Activated CD8-positive, alpha-beta memory T cell treated with anti-CD3 and anti-CD28 coated beads, Interleukin-2, amount 50 U/mL, for 24 hours (primary cell): ENCODE results near the gene FNBP1L.
"Not testable (repeated sequence)": the region's sequence is repeated elsewhere in the genome, so short reads cannot be mapped to it uniquely, and the experiment has no call there.

Experiments used
- DNase-seq: peaks from one replicate; pipeline ENCODE4 v3.0.0-alpha.2; 2020; ENCODE audit errors: extremely low read depth

The FNBP1L gene

DNA sequence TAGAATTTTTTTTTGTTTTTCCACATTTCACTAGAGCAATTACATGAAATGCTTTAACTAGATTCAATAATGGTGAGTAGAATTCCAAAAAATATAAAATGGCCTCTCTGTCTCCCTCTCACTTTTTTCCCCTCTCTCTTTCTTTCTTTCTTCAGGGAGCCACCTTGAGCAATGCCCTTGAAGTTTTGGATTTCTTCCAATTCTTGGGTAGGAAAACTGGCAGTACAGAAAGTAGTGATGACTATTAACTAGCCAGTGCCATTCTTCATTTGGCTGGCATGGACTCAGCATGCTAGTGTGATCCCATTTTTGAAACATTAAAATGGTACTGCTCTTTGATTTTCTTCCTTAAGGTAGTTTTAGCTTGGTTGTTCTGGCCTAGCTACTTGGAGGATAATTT is 4.5 kb upstream of the FNBP1L start:
- no peak for DNase-seq

DNA sequence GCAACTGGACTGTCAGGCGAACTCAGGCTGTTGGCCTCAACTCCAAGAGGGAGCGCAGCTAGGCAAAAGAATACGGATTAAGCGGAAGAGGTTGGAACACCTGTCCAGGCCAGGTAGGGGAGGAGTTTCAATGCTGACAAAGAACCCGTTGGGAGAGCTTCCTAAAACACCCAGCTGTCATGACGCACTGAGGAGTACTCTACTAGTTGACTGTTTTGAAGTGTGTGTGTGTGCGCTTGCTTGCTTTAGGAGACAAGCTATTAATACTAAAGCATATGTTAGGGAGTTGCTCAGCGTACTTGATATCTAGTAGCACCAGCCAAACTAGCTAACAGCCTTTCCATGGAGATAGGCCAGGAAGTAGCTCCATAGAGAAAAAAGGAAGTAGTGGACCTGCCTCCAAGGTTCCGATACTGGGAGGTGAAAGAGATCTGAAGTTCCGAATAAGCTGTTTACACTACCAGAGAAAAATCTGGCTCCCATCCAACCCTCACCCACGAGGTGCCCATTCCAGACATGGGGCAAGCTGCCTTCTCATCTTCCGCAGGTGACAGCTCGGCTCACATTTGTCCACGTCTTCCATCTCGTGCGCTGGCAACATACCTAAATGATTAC is 974 bp upstream of the FNBP1L start:
- no peak for DNase-seq

DNA sequence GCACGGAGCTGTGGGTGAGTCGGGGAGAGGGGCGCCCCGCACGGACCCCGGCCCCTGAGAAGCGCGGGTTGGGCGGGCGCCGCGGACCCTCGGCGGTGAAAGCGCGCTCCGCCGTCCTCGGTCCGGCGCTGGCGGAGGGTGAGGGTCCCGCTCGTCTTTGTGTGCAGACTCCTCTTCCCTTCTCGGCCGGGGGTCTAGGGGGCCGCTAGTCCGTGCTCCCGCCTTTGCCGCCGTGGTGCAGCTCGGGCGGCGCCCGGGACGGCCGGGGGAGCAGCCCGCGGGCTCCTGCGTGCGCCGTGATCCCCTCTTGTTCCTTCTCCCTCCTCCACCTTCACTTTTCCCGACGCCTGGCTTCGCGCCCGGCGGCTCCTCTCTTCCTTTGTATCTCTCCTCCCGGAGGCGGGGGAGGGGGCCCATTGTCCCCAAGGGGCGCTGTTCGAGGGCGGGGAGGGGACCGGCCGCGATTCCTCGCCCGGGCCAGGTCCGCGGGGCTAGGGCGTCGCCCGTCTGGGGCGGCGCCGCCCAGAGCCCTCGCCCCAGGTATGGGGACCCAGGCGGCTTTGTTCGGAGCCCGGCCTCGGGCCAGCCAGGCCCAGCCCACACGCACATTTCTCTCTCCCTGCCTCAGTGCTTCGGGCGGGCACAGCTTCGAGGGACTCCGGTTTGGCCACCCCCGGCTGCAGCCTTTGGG is 519 bp downstream of the FNBP1L start:
- DNase-seq, result no peak

DNA sequence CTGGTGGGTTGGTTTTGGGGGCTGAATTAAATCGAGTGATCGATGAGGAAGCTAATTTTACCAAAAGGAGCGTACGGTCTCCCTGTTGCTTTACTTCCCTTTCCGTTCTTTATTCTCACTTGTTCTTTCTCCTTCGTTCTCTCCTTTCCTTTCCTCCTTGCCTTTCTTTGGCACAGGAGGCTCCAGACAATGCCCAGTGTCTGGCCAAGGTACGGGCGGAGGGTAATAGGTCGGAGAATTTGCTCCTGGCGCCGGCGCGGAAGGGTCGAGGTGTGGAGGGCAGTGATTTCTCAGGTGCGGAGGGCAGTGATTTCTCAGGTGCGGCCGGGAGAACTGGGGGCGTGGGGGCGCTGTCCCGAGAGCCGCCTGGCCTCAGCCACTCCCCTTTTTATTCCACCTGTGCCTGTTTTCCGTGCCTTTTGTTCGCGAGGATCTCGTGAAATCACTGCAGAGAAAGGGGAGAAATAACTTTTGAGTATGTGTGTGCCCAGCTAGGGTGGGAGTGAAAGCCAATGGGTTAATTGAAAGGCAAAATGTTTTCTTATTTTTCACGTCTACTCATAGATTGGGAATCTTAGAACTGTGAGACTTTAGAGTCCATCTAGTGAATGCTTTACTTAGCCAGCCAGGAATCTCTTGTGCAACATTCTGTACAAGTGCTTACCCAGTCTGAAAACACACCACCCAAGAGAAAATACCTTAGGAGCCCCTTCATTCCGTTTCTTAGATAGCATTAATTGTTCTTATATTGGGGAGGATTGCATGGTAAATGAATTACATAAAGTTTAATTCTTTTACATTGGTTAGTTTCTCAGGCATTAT is 1.3 kb downstream of the FNBP1L start:
- no peak for DNase-seq

DNA sequence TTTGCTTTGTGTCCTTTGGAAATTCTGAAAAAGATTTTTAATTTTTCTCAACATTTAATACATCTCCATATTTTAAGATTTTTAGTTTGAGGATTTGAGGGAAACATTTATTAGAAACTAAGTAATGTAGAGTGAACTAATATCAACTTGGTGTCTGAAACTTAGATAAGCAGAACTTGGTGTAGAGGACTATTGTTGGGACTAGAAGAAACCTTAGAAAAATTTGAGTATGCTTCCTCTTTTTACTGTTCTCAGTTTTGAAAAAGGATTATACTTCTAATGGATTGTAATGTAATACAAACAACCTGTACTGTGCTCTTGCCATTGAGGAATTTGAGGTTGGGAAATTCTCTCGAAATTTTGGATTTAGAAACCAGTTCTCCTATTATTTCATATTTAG is 2.4 kb downstream of the FNBP1L start:
- DNase-seq, result no peak

DNA sequence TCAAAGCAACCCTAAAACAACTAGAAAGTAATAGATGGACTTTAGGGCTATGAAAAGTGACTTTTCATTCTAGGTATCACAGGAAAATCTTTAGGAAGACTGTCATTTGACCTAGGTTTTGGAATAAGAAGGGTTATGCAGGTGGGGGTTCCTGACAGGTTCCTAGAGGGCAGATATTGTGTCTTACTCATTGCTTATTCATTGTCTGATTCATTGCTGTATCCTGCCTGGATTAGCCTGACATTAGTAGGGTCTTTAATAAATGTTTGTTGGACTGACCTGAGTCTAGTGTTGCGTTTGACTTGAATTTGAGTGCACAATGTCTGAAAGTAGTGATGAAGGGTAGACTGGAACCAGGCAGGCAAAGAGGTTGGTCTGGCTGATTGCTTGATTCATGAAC is 6.0 kb downstream of the FNBP1L start:
- no peak for DNase-seq

DNA sequence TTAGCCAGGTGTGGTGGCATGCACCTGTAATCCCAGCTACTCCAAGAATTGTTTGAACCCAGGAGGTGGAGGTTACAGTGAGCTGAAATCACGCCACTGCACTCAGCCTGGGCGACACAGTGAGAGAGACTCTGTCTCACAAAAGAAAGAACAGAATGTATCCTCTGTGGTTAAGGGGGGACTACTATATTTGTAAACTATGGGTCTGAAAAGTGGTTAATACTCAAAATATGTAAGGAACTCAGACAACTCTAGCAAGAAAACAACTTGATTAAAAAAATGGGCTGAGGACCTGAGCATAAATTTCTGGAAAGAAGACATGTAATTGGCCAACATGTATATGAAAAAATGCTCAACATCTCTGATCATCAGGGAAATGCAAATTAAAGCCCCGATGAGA is 11.2 kb downstream of the FNBP1L start:
- no peak for DNase-seq

DNA sequence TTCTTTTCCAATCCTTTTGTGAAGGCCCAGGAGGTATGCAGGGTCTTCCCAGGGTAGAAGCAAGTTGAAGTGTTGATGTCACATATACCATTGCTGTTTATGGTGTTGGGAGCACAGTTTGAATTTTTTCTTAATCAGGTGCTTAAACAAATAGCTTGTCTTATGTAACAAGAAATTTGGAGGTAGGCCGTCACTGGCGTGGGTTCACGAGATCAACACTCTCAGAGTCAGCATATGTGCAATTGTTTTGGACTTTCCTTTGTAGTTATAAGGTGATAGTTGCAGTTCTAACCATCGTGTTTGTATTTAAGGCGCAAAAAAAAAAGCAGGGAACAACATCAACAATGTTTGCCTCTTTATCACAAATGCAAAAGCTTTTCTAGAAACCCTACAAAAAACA is 13.3 kb downstream of the FNBP1L start:
- no peak for DNase-seq

DNA sequence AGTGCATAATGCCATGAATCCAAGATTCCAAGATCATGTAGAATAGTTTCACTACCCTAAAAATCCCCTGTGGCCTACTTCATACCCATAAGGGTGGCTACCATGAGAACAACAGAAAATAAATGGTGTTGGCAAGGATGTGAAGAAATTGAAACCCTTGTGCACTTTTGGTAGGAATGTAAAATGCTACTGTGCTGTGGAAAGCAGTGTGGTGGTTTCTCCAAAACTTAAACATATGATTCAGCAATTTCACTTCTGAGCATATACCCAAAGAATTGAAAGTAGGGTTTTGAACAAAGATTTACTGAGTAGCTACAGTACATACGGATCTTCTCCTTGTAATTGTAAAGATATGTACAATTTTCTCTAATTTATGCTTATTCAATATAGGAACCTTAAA is 16.0 kb downstream of the FNBP1L start:
- no peak for DNase-seq

DNA sequence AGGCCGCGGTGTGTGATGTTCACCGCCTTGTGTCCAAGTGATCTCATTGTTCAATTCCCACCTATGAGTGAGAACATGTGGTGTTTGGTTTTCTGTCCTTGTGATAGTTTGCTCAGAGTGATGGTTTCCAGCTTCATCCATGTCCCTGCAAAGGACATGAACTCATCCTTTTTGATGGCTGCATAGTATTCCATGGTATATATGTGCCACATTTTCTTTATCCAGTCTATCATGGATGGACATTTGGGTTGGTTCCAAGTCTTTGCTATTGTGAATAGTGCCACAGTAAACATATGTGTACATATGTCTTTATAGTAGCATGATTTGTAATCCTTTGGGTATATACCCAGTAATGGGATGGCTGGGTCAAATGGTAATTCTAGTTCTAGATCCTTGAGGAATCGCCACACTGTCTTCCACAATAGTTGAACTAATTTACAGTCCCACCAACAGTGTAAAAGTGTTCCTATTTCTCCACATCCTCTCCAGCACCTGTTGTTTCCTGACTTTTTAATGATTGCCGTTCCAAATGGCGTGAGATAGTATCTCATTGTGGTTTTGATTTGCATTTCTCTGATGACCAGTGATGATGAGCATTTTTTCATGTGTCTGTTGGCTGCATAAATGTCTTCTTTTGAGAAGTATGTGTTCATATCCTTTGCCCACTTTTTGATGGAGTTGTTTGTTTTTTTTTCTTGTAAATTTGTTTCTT is 17.6 kb downstream of the FNBP1L start:
- not testable (repeated sequence) for DNase-seq

DNA sequence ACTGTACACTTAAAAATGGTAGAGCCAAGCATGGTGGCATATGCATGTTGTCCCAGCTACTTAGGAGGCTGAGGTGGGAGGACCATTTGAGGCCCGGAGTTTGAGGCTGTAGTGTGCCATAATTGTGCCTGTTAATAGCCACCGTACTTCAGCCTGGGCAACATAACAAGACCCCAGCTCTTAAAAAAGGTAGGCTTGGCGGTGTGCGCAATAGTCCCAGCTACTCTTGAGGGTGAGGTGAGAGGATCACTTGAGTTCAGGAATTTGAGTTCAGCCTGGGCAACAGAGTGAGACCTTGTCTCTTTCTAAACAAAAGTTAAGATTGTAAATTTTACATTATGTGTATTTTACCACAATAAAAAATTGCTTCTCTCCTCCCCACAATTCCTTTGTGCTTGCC is 19.7 kb downstream of the FNBP1L start:
- DNase-seq, result no peak

DNA sequence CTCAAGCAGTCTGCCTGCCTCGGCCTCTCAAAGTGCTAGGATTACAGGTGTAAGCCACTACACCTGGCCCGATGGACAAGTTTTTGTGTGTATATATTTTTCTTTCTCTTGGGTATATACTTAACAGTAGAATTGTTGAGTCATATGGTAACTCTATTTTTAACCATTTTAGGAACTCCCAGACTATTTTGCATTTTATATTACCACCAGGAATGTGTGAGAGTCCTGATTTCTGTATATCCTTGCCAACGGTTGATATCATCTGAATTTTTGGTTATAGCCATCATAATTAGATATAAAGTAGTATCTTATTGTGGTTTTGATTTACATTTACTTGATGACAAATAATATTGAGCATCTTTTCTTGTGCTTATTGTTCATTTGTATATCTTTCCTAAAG is 20.7 kb downstream of the FNBP1L start:
- DNase-seq, result no peak

DNA sequence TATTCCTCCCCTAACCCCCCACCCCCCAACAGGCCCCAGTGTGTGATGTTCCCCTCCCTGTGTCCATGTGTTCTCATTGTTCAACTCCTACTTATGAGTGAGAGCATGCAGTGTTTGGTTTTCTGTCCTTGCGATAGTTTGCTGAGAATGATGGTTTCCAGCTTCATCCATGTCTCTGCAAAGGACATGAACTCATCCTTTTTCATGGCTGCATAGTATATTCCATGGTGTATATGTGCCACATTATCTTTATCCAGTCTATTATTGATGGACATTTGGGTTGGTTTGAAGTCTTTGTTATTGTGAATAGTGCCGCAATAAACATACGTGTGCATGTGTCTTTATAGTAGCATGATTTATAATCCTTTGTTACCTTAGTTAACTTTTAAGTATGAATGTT is 21.3 kb downstream of the FNBP1L start:
- not testable (repeated sequence) for DNase-seq

DNA sequence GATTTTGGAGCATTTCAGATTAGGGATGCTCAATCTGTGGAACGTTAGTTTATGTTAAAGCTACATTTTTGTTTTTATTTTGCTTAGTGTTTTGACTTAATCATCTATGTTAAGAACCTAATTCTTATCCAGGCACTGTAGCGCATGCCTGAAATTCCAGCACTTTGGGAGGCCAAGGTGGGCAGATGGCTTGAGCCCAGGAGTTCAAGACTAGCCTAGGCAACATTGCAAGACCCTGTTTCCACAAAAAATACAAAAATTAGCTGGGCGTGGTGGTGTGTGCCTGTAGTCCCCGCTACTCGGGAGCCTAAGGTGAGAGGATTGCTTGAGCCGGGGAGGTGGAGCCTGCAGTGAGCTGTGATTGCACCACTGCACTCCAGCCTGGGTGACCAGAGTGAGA is 23.4 kb downstream of the FNBP1L start:
- no peak for DNase-seq

DNA sequence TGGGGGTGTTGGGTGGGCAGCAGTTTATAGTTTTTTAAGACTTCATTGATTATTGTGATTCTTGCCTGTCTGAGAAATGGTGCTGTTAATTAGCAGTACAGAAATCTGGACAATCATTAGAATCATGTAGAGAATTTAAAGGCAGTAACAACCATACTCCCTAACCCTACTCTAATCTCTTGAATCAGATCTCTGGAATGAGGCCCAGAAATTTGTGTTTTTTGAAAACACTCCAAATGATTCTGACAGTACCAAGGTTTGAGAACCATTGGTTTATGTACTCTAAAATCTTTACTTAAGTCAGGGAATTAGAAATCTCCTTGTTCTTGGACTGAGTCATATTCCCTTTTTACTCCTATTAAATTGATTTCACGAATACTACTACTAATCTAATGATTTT is 24.0 kb downstream of the FNBP1L start:
- DNase-seq, result no peak

DNA sequence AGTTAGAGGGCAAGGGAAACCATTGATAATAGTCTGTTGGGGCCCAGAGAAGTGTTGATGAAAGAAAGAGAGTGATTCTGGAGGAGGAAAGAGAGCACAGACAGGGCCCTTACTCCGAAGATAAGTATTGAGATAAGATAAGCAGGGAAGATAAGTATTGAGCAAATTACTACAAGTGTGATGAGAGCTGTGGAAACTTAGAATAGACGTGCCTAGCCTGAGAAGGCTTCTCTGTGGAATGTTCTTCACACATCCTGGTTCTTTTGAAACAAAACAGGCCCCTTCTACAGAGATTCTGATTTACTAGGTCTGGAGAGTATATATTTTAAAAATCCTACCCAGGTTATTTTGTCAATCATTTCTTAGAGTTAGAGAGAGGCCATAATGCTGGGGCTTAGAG is 26.4 kb downstream of the FNBP1L start:
- no peak for DNase-seq

DNA sequence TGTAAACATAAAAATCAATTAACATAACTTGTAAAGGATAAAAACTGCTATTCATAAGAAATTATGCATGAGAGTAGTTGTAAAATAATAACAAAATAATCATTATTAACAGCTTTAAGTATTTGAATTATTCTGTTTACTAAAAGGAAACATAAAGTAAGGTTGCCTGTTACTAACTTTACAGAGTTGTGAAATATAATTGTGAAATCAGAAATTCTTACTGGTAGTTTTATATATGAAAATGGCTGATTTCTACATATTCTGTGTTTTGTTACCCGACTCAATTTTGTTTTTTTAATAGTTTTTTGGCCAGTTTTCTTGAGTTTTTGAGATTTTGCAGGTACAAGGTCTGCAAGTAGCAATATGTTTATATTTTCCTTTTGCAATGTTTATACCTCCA is 27.8 kb downstream of the FNBP1L start:
- no peak for DNase-seq

DNA sequence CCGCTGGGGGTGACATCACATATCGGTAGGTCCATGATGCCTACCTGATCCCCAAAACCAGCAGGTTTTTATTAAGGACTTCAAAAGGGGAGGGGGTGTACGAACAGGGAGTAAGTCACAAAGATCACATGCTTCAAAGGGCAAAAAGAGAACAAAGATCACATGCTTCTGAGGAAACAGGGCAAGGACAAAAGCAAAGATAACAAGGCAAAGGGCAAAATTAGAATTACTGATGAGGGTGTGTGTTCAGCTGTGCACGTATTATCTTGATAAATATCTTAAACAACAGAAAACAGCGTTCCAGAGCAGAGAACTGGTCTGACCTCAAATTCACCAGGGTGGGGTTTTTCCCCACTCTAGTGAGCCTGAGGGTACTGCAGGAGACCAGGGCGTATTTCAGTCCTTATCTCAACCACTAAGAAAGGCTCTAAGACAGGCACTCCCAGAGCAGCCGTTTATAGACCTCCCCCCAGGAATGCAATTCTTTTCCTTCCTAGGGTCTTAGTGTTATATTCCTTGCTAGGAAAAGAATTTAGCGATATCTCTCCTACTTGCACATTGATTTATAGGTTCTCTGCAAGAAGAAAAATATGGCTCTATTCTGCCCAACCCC is 31.3 kb downstream of the FNBP1L start:
- DNase-seq, result not testable (repeated sequence)

DNA sequence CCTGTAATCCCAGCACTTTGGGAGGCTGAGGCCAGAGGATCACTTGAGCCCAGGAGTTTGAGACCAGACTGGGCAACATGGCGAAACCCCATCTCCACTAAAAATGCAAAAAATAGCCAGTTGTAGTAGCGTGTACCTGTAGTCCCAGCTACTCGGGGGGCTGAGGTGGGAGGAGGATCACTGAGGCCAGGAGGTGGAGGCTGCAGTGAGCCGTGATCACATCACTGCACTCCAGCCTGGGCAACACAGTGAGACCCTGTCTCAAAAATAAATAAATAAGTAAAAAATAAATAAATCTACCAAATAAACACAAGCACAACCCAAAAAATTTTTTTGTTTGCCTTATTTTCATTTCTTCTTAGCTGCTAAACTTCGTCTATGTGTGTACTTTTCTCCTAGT is 34.0 kb downstream of the FNBP1L start:
- not testable (repeated sequence) for DNase-seq

DNA sequence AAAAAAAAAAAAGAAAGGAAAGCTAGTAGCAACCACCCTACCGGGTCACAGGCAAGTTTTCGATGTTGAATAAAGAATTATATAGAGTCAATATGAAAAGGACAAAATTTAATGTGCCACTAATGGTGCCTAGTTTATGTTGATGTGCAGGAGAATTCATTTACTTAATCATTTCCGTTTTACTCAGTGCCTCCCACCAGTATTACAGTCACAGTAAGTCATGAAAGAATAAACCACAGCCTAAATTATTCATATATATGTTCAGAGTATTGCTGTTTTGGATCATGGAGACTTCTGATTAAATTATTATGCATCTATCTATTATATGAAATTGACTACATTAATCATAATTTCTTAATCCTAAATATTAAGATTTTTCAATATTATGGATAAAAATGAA is 35.3 kb downstream of the FNBP1L start:
- DNase-seq, result no peak

DNA sequence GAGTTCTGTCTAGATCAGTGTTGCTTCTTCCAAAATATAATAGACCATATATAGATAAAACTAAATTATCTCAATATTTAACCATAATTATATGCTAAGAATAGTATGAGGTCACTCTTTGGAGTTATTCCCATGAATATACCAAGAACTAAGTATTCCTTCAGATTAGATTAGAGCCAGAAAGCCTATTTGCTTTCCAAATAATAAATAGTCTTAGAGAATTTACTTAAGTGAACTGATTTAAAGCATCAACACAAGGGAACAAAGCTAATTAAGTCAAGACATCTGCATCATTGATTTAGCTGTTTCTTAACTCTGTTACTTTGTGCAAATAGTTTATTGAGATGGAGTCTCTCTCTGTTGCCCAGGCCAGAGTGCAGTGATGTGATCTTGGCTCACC is 35.7 kb downstream of the FNBP1L start:
- no peak for DNase-seq

DNA sequence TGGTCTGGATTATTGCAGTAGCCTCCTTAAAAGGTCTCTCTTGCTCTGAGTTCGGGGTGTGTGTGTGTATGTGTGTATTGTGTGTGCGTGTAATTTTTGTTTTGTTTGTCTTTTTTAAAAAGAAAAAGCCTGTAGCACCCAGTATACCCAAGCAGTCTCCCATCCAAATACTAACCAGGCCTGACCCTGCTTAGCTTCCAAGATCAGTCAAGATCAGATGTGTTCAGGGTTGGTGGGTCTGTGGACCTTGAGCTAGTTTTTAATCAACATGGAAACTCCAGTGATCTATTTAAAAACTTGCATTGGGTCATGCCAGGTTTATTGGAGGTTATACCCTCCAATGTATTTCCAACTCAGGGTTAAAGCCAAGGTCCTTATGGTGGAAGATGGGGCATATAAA is 40.3 kb downstream of the FNBP1L start:
- no peak for DNase-seq
